ENCODE measurements around the gene SLC40A1. TPM values are rescaled to one million over a fixed set of nuclear protein-coding genes. Genes with fewer than 3 reads are reported as not detected.

Gene SLC40A1
- total RNA-seq, 1 experiment from 2014 or later, result not detected

DNA sequence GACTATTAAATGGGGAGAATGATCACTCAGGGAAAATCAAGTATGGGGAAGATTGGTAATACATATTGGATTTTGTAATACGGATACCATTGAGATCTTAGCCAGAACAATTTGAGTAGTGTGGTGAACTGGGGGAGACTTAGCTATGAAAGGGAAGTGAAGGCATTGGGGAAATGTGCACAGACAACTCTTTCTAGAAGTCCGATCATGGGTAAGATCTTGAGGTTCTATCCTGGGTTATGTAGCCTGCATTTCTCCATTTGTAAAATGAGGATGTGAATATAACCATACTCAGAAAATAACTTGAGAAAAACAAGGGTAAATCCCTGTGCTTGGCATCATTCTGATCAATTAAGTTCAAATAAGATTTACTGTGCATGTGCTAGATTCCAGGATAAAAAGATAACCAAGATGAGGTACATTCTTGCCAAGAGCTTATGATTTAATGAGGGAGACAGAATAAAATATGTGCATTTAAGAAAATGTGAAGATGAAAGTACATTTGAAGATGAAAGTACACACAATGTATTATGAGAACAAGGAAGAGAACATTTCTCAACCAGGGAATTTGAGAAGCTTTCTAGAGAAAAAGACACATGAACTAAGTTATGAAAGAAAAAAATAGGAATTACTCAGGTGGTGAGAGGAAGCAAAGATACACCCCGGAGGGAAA is 49.5 kb downstream of the SLC40A1 start:
- no peak overlapping the region for H3K27ac Mint-ChIP-seq
- no CpG with 5 or more reads among the region's 3 CpGs for WGBS (ENCODE audit: extremely low coverage, insufficient read length, low lambda C conversion rate)
- H2BK12ac ChIP-seq (ENCODE audit: insufficient read length, low read depth, low read length), result no peak overlapping the region
- no peaks in the 10 kb centered on the region for H4K20me1 ChIP-seq (ENCODE audit: control insufficient read depth, insufficient read depth, insufficient read length)
- H3K27me3 Mint-ChIP-seq (ENCODE audit: low read depth), result peaks cover 4% of the 10 kb centered on the region; the same call in 1 of the 2 replicates
- no peak overlapping the region for H4K8ac ChIP-seq (replicated peaks; ENCODE audit: insufficient read length, low read depth, low read length)
- no peak overlapping the region for H2AFZ ChIP-seq (ENCODE audit: low read length)
- no peaks in the 10 kb centered on the region for H3K9me3 Mint-ChIP-seq
- no peak overlapping the region for H3K14ac ChIP-seq (ENCODE audit: insufficient read depth, low read length)
- no peak overlapping the region for H2BK120ac ChIP-seq (ENCODE audit: low read depth, low read length, poor library complexity, severe bottlenecking)
- no peaks in the 10 kb centered on the region for H3K9me3 ChIP-seq (ENCODE audit: control insufficient read depth, low read depth, low read length)
- no peak overlapping the region for H3T11ph ChIP-seq (ENCODE audit: low read length)
- H3K9ac ChIP-seq (ENCODE audit: extremely low read depth, insufficient read length, low read length), result no peak overlapping the region
- no peaks in the 10 kb centered on the region for H3K79me2 ChIP-seq (ENCODE audit: insufficient read depth, low read length)
- no peak overlapping the region for H3K18ac ChIP-seq (ENCODE audit: insufficient read length, low read depth, low read length)
- H3K4me1 ChIP-seq (ENCODE audit: insufficient read depth, low read length), result no peaks in the 10 kb centered on the region
- no peak overlapping the region for H3K4ac ChIP-seq (ENCODE audit: low read depth, low read length)
- H4K91ac ChIP-seq (ENCODE audit: insufficient read length, low read depth, low read length), result no peak overlapping the region
- no peak overlapping the region for H2AK5ac ChIP-seq (ENCODE audit: insufficient read length, low read length)
- H3K27ac ChIP-seq (ENCODE audit: insufficient read length, low read depth, low read length), result no peak overlapping the region
- no peak overlapping the region for H2BK15ac ChIP-seq (ENCODE audit: low read depth, low read length)
- TF ChIP-seq, protein P1, sequence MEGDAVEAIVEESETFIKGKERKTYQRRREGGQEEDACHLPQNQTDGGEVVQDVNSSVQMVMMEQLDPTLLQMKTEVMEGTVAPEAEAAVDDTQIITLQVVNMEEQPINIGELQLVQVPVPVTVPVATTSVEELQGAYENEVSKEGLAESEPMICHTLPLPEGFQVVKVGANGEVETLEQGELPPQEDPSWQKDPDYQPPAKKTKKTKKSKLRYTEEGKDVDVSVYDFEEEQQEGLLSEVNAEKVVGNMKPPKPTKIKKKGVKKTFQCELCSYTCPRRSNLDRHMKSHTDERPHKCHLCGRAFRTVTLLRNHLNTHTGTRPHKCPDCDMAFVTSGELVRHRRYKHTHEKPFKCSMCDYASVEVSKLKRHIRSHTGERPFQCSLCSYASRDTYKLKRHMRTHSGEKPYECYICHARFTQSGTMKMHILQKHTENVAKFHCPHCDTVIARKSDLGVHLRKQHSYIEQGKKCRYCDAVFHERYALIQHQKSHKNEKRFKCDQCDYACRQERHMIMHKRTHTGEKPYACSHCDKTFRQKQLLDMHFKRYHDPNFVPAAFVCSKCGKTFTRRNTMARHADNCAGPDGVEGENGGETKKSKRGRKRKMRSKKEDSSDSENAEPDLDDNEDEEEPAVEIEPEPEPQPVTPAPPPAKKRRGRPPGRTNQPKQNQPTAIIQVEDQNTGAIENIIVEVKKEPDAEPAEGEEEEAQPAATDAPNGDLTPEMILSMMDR (conservative IDR thresholded peaks at IDR 0.05), result no peak
- no peaks in the 10 kb centered on the region for H3K36me3 Mint-ChIP-seq (ENCODE audit: insufficient read depth in 1 of 3, low read depth in 3 of 3)
- H2BK5ac ChIP-seq (ENCODE audit: insufficient read length, low read length), result no peak overlapping the region
- H3K56ac ChIP-seq (ENCODE audit: insufficient read length, low read depth, low read length), result no peak overlapping the region
- H3K4me3 Mint-ChIP-seq, result no peak overlapping the region
- H3K23me2 ChIP-seq (ENCODE audit: insufficient read length, low read depth, low read length, poor library complexity, severe bottlenecking), result no peaks in the 10 kb centered on the region
- DNase-seq, result no peak
- no peaks in the 10 kb centered on the region for H3K4me1 Mint-ChIP-seq
- no peak overlapping the region for H4K5ac ChIP-seq (ENCODE audit: insufficient read length, low read depth, low read length)
- H3K23ac ChIP-seq (ENCODE audit: insufficient read length, low read depth, low read length), result no peak overlapping the region
- H2BK20ac ChIP-seq (ENCODE audit: low read depth, low read length, poor library complexity, severe bottlenecking), result no peak overlapping the region
- H3K27me3 ChIP-seq (ENCODE audit: insufficient read depth, low read length), result no peaks in the 10 kb centered on the region
- H3K4me2 ChIP-seq (ENCODE audit: insufficient read depth, insufficient read length, low read length), result no peak overlapping the region
- H3K79me1 ChIP-seq (ENCODE audit: insufficient read depth, low read depth, low read length, poor library complexity, severe bottlenecking), result no peaks in the 10 kb centered on the region
